Caco-2 (cell line): ENCODE measurements around the gene ENTPD7. TPM values are rescaled to one million over a fixed set of nuclear protein-coding genes. Genes with fewer than 3 reads are reported as not detected.

ENCODE experiments used
- BruUV-seq: library from RNA; stranded (reverse); fragments of 400-500 nt; replicated peaks from 2 replicates; lab custom pipeline; 2021; lab: Mats Ljungman, UMichigan
- CTCF ChIA-PET: fragments of 300-600 bp; sonication (Branson Sonifier 250); formaldehyde crosslinking; loops from one replicate; lab custom pipeline; 2022; ENCODE audit warnings: antibody characterized with exemption; lab: Charles Lee
- POLR2A ChIA-PET: fragments of 300-600 bp; sonication (Branson Sonifier 250); formaldehyde crosslinking; loops from one replicate; lab custom pipeline; 2022; ENCODE audit warnings: antibody characterized with exemption; lab: Charles Lee
- DNase-seq, 2 experiments: peaks; one replicate each; pipeline versions ENCODE4 v3.0.0 to v3.0.0-alpha.2; 2020 to 2022
- H3K27me3 ChIP-seq: replicated peaks from 2 replicates; pipeline ENCODE4 v1.6.0; 2011; ENCODE audit warnings: low read length; ENCODE audit not compliant: control insufficient read depth, insufficient read depth
- H3K36me3 ChIP-seq: 2 replicates; pipeline ENCODE4 v1.5.1; 2011; ENCODE audit warnings: low read length; ENCODE audit not compliant: control insufficient read depth, insufficient read depth
- H3K4me1 ChIP-seq: fragments of 250-450 bp; sonication (Bioruptor Pico); 2 replicates; pipeline ENCODE4 v1.5.1; 2020; ENCODE audit warnings: mild to moderate bottlenecking
- H3K4me3 ChIP-seq: 2 replicates; pipeline ENCODE4 v1.5.1; 2011; ENCODE audit warnings: low read depth, mild to moderate bottlenecking, control low read depth, low read length
- H3K9me3 ChIP-seq: fragments of 250-450 bp; sonication (Bioruptor Pico); 2 replicates; pipeline ENCODE4 v1.5.1; 2020; ENCODE audit warnings: mild to moderate bottlenecking, moderate library complexity
- H3K27ac Mint-ChIP-seq: one replicate; pipeline ENCODE4 v1.8.0; 2022; ENCODE audit warnings: mixed read lengths; ENCODE audit not compliant: unreplicated experiment
- H3K27me3 Mint-ChIP-seq: one replicate; pipeline ENCODE4 v1.8.0; 2022; ENCODE audit warnings: mixed read lengths; ENCODE audit not compliant: insufficient read depth, unreplicated experiment
- H3K36me3 Mint-ChIP-seq: one replicate; pipeline ENCODE4 v1.8.0; 2022; ENCODE audit warnings: mild to moderate bottlenecking, mixed read lengths; ENCODE audit not compliant: insufficient read depth, unreplicated experiment
- H3K4me1 Mint-ChIP-seq: one replicate; pipeline ENCODE4 v1.8.0; 2022; ENCODE audit warnings: low read depth, mixed read lengths; ENCODE audit not compliant: unreplicated experiment
- H3K4me3 Mint-ChIP-seq: one replicate; pipeline ENCODE4 v1.8.0; 2022; ENCODE audit warnings: mild to moderate bottlenecking, moderate library complexity, mixed read lengths; ENCODE audit not compliant: unreplicated experiment
- H3K9me3 Mint-ChIP-seq: one replicate; pipeline ENCODE4 v1.8.0; 2022; ENCODE audit warnings: mixed read lengths; ENCODE audit not compliant: unreplicated experiment
- CTCF ChIP-seq, 2 experiments: fragments of 200-600 bp in 1 of 2; IDR thresholded peaks; 1 replicate in 1 of 2; 2 replicates in 1 of 2; pipeline versions ENCODE4 v1.5.1 to v1.8.0; 2011 to 2022; ENCODE audit warnings: antibody characterized with exemption in 1 of 2, control low read depth in 1 of 2, inconsistent platforms in 1 of 2, low read depth in 1 of 2, low read length in 1 of 2, mild to moderate bottlenecking in 1 of 2, moderate library complexity in 1 of 2; ENCODE audit not compliant: insufficient read depth in 1 of 2, severe bottlenecking in 1 of 2, unreplicated experiment in 1 of 2
- intact Hi-C: fragments of 100-400 bp; cut with micrococcal nuclease; formaldehyde crosslinking; loops from one replicate; pipeline ENCODE4 v1.10.0; 2022; ENCODE audit not compliant: unreplicated experiment
- total RNA-seq: library from RNA; stranded (reverse); gene quantifications from 2 replicates; pipeline ENCODE4 v1.2.3, GENCODE V29; 2022

ENTPD7 gene
- total RNA-seq, 1 experiment from 2014 or later, result 36.0 TPM

DNA sequence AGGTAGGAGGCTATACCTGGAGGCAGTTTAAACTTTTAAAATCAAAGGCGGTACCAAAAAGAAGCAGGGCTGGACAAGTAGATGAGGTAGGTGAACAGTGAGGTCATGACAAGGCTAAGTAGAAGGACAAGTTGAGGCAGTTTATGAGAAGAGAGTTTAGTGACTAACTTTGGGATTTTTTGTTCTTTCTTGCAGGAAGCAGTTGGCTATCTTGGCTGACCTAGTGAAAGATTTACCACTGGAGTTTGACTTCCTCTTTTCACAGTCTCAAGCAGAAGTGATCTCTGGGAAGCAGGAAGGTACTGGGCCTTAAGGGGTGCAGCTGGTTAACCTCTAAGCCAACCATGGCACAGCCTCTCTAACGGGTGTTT lies 26.3 kb downstream of the ENTPD7 start:
- no TSS peak for BruUV-seq
- intact Hi-C loops, result no loop called here
- Mint-ChIP-seq H3K4me3 (no peak overlapping the region), H3K27ac (no peak overlapping the region), H3K36me3 (peaks cover 66% of the 10 kb centered on the region), H3K9me3 (no peaks in the 10 kb centered on the region), H3K27me3 (no peaks in the 10 kb centered on the region), H3K4me1 (peaks cover 6% of the 10 kb centered on the region)
- Histone ChIP-seq H3K9me3 (no peaks in the 10 kb centered on the region), H3K4me1 (no peaks in the 10 kb centered on the region; the same call in 1 of the 2 replicates), H3K4me3 (no peak overlapping the region), H3K36me3 (0 out of 2 replicates have a peak, but pooled peaks cover 2% of the 10 kb centered on the region), H3K27me3 (no peaks in the 10 kb centered on the region)
- DNase-seq, result no peak
- ChIA-PET POLR2A (no interaction called here), CTCF (no interaction called here)
- no peak for TF ChIP-seq CTCF (IDR thresholded peaks at IDR 0.05; ENCODE audit: insufficient read depth in 1 of 2, low read depth in 1 of 2, low read length in 1 of 2, severe bottlenecking in 1 of 2, unreplicated experiment in 1 of 2)

DNA sequence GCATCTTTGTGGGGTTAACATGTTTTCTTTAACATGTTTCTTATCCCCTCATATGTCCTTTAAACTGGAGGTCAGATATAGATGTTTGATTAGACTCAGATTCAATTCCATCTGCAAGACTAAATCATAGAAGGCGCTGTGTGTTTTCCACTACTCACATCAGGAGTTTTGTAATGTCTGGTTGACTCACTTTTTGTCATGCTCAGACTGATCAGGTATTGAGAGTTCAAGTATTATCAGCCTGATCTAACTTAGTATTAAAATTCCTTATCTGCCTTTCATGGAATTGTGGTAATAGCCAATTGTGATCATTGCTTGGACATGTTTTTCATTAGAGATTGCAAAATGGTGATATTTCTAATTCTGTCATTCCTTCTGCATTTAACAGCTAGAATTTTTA lies 30.2 kb downstream of the ENTPD7 start:
- Histone ChIP-seq H3K4me3 (no peak overlapping the region), H3K9me3 (no peaks in the 10 kb centered on the region), H3K27me3 (no peaks in the 10 kb centered on the region), H3K36me3 (no peaks in the 10 kb centered on the region; the same call in 1 of the 2 replicates), H3K4me1 (peaks cover 8% of the 10 kb centered on the region)
- Mint-ChIP-seq H3K9me3 (no peaks in the 10 kb centered on the region), H3K27me3 (no peaks in the 10 kb centered on the region), H3K36me3 (peaks cover 85% of the 10 kb centered on the region), H3K27ac (no peak overlapping the region), H3K4me1 (peaks cover 6% of the 10 kb centered on the region), H3K4me3 (no peak overlapping the region)
- TF ChIP-seq CTCF (IDR thresholded peaks at IDR 0.05; ENCODE audit: insufficient read depth in 1 of 2, low read depth in 1 of 2, low read length in 1 of 2, severe bottlenecking in 1 of 2, unreplicated experiment in 1 of 2), result no peak
- intact Hi-C loops, result no loop called here
- ChIA-PET CTCF (no interaction called here), POLR2A (no interaction called here)
- no TSS peak for BruUV-seq
- no peak for DNase-seq

DNA sequence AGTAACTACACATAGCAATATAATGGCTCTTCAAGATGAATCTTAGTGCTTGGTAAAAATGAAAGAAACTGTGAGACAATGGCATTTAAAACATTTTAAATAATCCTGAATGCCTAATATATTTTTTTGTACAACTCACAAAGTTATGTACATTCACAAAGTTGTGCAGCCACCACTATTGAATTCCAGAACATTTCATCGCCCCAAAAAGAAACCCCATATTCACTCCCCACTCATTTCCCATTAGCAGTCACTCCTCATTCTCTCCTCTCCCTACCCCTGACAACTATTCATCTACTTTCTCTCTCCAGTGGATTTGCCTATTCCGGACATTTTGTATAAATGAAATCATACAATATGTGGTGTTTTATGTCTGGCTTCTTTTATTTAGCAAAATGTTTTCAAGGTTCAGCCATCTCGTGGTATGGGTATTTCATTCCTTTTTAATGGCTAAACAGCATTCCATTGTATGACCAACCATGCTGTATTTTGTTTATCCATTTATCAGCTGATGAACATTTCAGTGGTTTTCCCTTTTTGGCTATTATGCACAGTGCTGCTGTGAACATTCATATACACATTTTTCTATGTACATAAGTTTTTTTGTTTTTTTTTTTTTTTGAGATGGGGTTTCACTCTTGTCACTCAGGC lies 34.7 kb downstream of the ENTPD7 start:
- ChIA-PET CTCF (no interaction called here), POLR2A (no interaction called here)
- Mint-ChIP-seq H3K9me3 (no peaks in the 10 kb centered on the region), H3K4me3 (no peak overlapping the region), H3K36me3 (peaks cover 78% of the 10 kb centered on the region), H3K27ac (no peak overlapping the region), H3K4me1 (peaks cover 4% of the 10 kb centered on the region), H3K27me3 (no peaks in the 10 kb centered on the region)
- DNase-seq, result no peak
- Histone ChIP-seq H3K36me3 (peaks cover 2% of the 10 kb centered on the region), H3K27me3 (no peaks in the 10 kb centered on the region), H3K4me1 (peaks cover 8% of the 10 kb centered on the region), H3K4me3 (no peak overlapping the region), H3K9me3 (no peaks in the 10 kb centered on the region)
- intact Hi-C loops, result loop anchor here (10.0 kb wide), 1 partner anchor 259 kb away; the partner anchor contains the start of gene GOT1
- no TSS peak for BruUV-seq
- TF ChIP-seq CTCF (IDR thresholded peaks at IDR 0.05; ENCODE audit: insufficient read depth in 1 of 2, low read depth in 1 of 2, low read length in 1 of 2, severe bottlenecking in 1 of 2, unreplicated experiment in 1 of 2), result no peak
